Glutamatergic neuron (in vitro differentiated cells): ENCODE measurements around the gene STIMATE. TPM values are rescaled to one million over a fixed set of nuclear protein-coding genes. Genes with fewer than 3 reads are reported as not detected.

Experiments
- DNase-seq: peaks from one replicate; pipeline ENCODE4 v3.0.0; 2022
- H3K27ac Mint-ChIP-seq: one replicate; pipeline ENCODE4 v1.8.0; 2020; ENCODE audit warnings: mild to moderate bottlenecking, mixed read lengths, inconsistent platforms; ENCODE audit not compliant: unreplicated experiment
- H3K27me3 Mint-ChIP-seq: one replicate; pipeline ENCODE4 v1.8.0; 2020; ENCODE audit warnings: mild to moderate bottlenecking, moderate library complexity, mixed read lengths, inconsistent platforms; ENCODE audit not compliant: unreplicated experiment
- H3K36me3 Mint-ChIP-seq: one replicate; pipeline ENCODE4 v1.8.0; 2020; ENCODE audit warnings: mild to moderate bottlenecking, mixed read lengths, inconsistent platforms; ENCODE audit not compliant: unreplicated experiment
- H3K4me1 Mint-ChIP-seq: one replicate; pipeline ENCODE4 v1.8.0; 2020; ENCODE audit warnings: mild to moderate bottlenecking, low read depth, mixed read lengths, inconsistent platforms; ENCODE audit not compliant: unreplicated experiment
- H3K4me3 Mint-ChIP-seq: one replicate; pipeline ENCODE4 v1.8.0; 2020; ENCODE audit warnings: mild to moderate bottlenecking, mixed read lengths, inconsistent platforms; ENCODE audit not compliant: unreplicated experiment
- H3K9me3 Mint-ChIP-seq: one replicate; pipeline ENCODE4 v1.8.0; 2020; ENCODE audit warnings: mild to moderate bottlenecking, moderate library complexity, mixed read lengths, inconsistent platforms; ENCODE audit not compliant: unreplicated experiment
- CTCF ChIP-seq: fragments of 200-600 bp; sonication (generic); IDR thresholded peaks from one replicate; pipeline ENCODE4 v1.5.0; 2021; ENCODE audit not compliant: partially characterized antibody, unreplicated experiment
- total RNA-seq: library from RNA; stranded (reverse); fragmentation: NEBNext Ultra II Directional; extraction: Animal tissue kit (Norgen Biotek cat#: 25700); gene quantifications from one replicate; pipeline ENCODE4 v1.2.1, GENCODE V29; 2021; ENCODE audit not compliant: unreplicated experiment

STIMATE gene
- total RNA-seq, 1 donor from 2014 or later, result 23.0 TPM

- peak overlapping the region; percentile 28 for H3K4me3 Mint-ChIP-seq
- H3K27ac Mint-ChIP-seq, result peak overlapping the region; percentile 17
- peaks cover 3% of the 10 kb centered on the region for H3K27me3 Mint-ChIP-seq
- peaks cover 7% of the 10 kb centered on the region for H3K4me1 Mint-ChIP-seq
- H3K36me3 Mint-ChIP-seq, result no peaks in the 10 kb centered on the region
- no peak for DNase-seq
- no peak for TF ChIP-seq CTCF
- H3K9me3 Mint-ChIP-seq, result peaks cover 6% of the 10 kb centered on the region
Measured at GRCh38 chr3:52792961-52793695, 104.2 kb downstream of the STIMATE start.

GRCh38 chr3:52792413-52792812 lies 104.9 kb downstream of the STIMATE start:
- peaks cover 6% of the 10 kb centered on the region for H3K9me3 Mint-ChIP-seq
- peak; percentile 61 for TF ChIP-seq CTCF

GRCh38 chr3:52791928-52792327 lies 105.4 kb downstream of the STIMATE start:
- Mint-ChIP-seq H3K36me3 (no peaks in the 10 kb centered on the region), H3K4me3 (no peak overlapping the region), H3K9me3 (peaks cover 6% of the 10 kb centered on the region), H3K27me3 (peaks cover 5% of the 10 kb centered on the region), H3K4me1 (peaks cover 9% of the 10 kb centered on the region), H3K27ac (no peak overlapping the region)
- DNase-seq, result no peak
- TF ChIP-seq CTCF, result no peak

More at GRCh38 chr3:52792413-52792812, 104.9 kb downstream of the STIMATE start:
- Mint-ChIP-seq H3K27ac (peak overlapping the region; percentile 17), H3K27me3 (peaks cover 5% of the 10 kb centered on the region), H3K4me1 (peaks cover 9% of the 10 kb centered on the region), H3K4me3 (no peak overlapping the region), H3K36me3 (no peaks in the 10 kb centered on the region)
- DNase-seq, result peak; percentile 46

- H3K9me3 Mint-ChIP-seq, result peaks cover 6% of the 10 kb centered on the region
- no peaks in the 10 kb centered on the region for H3K36me3 Mint-ChIP-seq
- TF ChIP-seq CTCF, result no peak
- peaks cover 5% of the 10 kb centered on the region for H3K27me3 Mint-ChIP-seq
- peaks cover 9% of the 10 kb centered on the region for H3K4me1 Mint-ChIP-seq
- H3K27ac Mint-ChIP-seq, result no peak overlapping the region
- H3K4me3 Mint-ChIP-seq, result no peak overlapping the region
- no peak for DNase-seq
Measured at GRCh38 chr3:52791366-52791765, 106.0 kb downstream of the STIMATE start.

GRCh38 chr3:52790741-52791140 lies 106.6 kb downstream of the STIMATE start:
- DNase-seq, result no peak
- Mint-ChIP-seq H3K4me3 (no peak overlapping the region), H3K36me3 (no peaks in the 10 kb centered on the region), H3K9me3 (peaks cover 4% of the 10 kb centered on the region), H3K4me1 (peaks cover 9% of the 10 kb centered on the region), H3K27ac (no peak overlapping the region), H3K27me3 (peaks cover 5% of the 10 kb centered on the region)
- TF ChIP-seq CTCF, result no peak
